CMK (cell line): ENCODE data around the gene INPP5F.
A peak's percentile ranks its signal among the peaks of the same experiment; 100 is the strongest.

ENCODE experiments used
- DNase-seq: peaks from one replicate; pipeline ENCODE4 v3.0.0-alpha.2; 2010; ENCODE audit warnings: low read depth

The INPP5F gene, protein sequence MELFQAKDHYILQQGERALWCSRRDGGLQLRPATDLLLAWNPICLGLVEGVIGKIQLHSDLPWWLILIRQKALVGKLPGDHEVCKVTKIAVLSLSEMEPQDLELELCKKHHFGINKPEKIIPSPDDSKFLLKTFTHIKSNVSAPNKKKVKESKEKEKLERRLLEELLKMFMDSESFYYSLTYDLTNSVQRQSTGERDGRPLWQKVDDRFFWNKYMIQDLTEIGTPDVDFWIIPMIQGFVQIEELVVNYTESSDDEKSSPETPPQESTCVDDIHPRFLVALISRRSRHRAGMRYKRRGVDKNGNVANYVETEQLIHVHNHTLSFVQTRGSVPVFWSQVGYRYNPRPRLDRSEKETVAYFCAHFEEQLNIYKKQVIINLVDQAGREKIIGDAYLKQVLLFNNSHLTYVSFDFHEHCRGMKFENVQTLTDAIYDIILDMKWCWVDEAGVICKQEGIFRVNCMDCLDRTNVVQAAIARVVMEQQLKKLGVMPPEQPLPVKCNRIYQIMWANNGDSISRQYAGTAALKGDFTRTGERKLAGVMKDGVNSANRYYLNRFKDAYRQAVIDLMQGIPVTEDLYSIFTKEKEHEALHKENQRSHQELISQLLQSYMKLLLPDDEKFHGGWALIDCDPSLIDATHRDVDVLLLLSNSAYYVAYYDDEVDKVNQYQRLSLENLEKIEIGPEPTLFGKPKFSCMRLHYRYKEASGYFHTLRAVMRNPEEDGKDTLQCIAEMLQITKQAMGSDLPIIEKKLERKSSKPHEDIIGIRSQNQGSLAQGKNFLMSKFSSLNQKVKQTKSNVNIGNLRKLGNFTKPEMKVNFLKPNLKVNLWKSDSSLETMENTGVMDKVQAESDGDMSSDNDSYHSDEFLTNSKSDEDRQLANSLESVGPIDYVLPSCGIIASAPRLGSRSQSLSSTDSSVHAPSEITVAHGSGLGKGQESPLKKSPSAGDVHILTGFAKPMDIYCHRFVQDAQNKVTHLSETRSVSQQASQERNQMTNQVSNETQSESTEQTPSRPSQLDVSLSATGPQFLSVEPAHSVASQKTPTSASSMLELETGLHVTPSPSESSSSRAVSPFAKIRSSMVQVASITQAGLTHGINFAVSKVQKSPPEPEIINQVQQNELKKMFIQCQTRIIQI

DNA sequence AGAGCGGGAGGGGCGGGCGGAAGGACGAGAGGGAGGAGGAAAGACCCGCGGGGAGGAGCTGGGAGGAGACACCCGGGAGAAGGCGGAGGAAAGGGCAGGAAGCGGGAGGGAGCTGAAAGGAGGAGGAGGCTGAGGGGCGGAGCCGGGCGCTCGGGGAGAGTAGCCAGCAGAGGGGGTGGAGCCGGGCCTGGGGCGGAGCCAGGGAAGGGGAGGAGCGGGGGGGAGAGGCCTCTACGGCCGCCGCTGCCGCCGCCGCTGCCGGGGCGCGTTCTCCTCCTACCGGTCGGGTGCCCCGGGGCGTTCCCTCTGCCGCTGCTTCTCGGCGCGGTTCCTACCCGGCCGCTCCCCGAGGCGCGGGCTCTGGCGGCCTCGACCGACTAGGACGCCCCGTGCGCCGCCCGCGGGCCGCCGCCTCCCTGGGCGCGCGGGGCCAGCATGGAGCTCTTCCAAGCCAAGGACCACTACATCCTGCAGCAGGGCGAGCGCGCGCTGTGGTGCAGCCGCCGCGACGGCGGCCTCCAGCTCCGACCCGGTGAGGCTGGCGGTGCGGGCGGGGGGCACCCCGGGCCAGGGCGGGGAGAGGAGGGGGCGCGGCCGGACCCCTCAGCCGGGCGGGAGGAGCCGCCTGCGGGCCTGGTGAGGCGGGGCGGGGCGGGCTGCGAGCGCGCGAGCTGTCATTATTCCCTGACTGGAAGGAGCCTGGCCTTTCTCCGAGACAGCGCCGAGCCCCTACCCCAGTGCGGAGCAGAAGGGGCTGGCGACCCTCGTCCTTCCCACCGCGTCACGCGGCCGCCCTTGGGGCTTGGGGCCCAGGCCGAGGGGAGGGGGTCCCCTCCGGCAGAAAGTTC is at the start of gene INPP5F:
Gene INPP5F, plus strand, starts transcription at position 223 of the 848 bp plus-strand sequence. Its CDS starts 213 bp downstream, at position 436.
- DNase-seq: peak; percentile 88

DNA sequence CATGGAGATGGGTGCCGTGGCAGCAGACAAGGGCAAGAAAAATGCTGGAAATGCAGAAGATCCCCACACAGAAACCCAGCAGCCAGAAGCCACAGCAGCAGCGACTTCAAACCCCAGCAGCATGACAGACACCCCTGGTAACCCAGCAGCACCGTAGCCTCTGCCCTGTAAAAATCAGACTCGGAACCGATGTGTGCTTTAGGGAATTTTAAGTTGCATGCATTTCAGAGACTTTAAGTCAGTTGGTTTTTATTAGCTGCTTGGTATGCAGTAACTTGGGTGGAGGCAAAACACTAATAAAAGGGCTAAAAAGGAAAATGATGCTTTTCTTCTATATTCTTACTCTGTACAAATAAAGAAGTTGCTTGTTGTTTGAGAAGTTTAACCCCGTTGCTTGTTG is 48.7 kb upstream of the INPP5F start:
- no peak for DNase-seq

DNA sequence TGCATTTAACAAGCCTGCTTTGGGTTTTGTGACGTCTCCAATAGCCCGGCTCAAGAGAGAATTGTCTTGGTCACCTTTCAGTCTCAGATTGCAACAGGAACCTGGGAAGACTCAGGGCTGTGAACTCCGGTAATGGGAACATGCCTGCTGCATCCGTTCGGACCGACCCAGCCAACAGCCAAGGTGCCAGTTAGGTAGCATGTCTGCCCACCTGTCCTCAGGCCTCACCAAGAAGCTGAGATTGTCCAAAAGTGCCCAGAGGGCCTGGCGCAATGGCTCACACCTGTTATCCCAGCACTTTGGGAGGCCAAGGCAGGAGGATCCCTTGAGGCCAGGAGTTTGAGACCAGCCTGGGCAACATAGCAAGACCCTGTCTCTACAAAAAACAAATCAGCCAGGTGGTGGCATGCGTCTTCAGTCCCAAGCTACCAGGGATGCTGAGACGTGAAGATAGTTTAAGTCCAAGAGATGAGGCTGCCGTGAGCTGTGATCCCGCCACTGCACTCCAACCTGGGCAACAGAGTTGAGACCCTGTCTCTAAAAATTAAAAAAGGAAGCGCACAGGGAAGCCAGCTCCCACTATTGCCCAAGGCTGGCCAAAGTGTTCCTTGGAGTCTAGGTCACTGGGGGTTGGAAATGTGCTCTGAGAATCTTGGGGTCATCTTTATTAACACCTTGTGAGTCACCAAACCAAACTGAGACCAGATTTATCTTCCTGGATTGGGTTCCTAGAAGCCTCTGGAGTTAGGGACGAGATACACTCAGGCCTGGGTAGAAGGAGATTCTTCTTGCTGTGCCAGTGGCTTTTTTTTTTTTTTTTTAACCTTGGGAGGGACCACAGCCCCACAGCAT is 47.7 kb upstream of the INPP5F start:
- no peak for DNase-seq

DNA sequence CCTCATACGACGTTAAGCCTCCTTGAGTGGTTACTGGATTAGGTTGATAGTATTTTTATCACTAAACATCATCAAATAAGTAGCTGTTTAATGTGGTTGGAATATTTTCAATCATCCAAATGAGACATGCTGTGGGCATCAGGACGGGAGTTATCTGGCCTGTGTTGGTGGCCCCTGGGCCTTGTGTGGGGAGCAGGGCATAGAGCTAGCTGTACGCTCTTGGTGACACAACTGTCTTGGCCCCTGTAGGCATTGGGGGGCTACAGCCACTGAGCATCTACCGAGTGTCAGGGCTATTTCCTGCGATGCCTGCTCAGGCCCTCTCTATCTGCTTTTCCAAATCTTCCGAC is 46.4 kb upstream of the INPP5F start:
- no peak for DNase-seq

DNA sequence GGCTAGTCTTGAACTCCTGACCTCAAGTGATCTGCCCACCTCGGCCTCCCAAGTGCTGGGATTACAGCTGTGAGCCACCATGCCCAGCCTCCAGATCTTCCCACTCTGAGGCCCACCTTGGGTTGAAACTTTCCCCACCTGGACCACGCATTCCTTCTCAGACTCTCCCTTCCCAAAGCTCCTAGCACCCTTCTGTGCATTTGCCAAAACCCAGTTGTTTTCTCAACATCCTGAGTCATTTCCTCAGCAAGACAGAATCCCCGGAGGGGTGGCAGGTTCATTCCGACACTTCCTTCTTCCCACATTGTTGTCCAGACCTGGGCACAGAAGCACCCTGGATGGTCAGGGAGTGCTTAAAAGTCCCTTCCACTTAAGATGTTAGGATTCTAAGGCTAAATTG is 45.8 kb upstream of the INPP5F start:
- DNase-seq: no peak

DNA sequence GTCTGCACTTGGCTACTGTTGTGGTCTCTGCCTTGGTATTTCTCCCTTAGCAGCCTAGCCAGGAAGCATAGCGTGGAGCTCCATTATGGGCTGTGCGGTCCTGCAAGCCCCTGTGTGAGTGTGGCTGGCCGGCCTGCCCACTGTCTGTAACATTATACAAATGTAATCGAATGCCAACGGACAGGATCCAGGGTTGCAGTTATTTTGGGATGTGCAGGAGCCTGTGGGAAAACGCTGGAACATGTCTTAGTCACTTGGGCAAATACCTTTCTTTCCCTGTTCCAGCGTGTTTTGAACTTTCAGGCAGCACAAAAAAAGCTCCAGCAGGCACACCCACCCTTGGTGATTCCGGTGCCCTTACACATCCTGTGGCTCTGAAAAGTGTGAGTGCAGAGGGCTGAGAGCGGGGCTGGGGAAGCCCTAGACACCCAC is 45.2 kb upstream of the INPP5F start:
- no peak for DNase-seq

DNA sequence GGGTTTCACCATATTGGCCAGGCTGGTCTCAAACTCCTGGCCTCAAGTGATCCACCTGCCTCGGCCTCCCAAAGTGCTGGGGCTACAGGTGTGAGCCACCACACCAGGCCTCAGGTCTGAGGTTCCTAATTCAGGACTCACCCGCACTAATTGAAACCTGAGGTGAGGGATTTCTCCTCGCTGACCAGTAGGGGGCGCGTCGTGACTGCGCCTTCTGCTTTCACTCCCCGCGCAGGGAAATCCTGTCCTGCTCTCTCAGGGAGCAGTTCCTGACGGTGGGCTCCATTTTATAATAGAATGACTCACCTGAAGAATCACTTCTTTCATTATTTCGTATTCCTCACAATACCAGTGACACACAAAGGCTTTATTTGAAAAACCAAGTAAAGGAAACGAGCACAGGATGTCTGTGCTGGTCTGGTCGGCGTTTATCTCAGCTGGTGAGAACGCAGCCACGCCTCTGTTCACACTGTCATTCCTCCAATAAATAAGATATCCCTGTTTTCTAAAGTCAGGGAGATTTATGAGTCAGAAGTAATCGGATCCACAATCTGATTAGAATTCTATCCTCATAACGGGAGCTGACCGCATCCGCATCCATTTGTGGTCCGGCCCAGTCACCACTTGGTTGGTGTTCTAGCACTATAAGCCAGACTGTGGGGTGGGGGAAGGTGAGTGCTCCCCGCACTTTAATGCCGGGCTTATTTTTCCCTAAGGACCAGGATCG is 39.2 kb upstream of the INPP5F start:
- DNase-seq: peak; percentile 11

DNA sequence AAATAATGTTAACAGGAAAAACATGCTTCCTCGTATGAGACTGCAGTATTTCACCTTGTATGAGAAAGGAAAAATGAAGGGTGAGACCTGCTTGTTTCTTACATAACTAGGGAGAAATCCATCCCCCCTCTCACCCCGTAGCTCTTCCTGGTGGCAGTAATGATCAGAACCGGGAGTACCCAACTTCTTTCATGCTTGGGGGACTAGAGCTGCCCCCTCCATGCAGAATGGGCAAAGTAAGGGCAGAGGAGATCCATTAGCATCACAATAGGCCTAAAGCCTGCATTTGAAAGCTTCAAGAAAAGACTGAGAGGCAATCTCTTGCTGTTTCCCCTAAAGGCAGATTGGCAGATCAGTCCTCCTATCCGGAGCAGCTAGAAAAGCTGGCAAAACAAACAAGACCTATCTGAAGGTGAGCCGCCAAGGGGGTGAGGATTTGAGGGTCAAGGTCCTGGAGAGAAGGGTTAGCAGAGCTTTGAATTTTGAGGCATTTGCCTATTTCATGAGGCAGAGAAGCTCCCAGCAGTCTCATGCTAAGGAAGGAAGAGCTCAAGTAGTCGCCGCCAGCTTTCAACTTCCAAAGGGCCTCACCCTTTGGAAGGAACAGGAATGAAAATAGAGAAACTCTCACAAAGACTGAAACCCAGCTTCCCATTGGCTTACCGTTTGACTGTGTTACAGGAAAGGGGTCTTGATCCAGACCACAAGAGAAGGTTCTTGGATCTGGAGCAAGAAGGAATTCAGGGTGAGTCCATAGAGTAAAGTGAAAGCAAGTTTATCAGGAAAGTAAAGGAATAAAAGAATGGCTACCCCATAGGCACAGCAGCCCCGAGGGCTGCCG is 38.4 kb upstream of the INPP5F start:
- DNase-seq: no peak

DNA sequence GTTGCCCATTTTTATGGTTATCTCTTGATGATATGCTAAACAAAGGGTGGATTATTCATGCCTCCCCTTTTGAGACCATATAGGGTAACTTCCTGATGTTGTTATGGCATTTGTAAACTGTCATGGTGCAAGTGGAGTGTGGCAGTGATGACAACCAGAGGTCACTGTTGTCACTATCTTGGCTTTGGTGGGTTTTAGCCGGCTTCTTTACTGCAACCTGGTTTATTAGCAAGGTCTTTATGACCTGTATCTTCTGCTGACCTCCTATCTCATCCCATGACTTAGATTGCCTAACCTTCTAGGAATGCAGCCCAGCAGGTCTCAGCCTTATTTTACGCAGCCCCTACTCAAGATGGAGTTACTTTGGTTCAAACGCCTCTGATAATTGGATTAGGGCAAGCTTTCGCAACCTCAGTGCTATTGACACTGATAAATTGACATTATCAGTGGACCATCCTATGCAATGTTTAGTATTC is 37.8 kb upstream of the INPP5F start:
- DNase-seq: no peak

DNA sequence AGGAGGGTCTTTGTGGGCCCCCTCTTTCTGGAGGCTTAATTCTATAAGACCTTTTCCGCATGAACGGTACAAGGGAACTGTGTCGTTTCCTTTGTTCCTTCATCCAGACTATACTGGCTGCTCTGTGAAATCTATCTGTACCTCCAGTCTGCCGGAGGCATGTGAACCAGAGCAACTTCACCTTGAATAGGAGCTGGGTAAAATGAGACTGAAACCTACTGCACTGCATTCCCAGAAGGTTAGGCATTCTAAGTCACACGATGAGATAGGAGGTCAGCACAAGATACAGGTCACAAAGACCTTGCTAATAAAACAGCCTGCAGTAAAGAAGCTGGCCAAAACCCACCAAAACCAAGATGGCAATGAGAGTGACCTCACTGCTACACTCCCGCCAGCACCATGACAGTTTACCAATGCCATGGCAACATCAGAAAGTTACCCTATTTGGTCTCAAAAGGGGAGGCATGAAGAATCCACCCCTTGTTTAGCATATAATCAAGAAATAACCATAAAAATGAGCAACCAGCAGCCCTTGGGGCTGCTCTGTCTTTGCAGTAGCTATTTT is 36.8 kb upstream of the INPP5F start:
- no peak for DNase-seq

DNA sequence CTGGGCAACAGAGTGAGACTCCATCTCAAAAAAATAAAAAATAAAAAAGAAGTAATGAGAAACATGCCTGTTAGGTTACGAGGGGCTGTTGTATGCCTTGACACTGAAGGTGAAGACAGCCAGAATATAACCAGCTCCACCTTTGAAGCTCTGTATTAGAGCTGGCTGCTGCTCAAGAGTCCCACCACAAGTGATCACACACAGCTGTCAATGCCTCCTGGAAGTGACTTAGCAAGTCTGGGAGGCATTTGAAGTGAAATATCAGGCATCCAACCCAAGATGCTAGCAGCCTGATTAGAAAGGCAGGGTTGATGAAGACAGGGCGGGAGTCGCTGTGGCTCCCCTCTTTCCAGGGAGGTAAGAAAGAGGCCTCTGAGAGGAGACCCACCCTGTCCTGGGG is 34.1 kb upstream of the INPP5F start:
- no peak for DNase-seq

DNA sequence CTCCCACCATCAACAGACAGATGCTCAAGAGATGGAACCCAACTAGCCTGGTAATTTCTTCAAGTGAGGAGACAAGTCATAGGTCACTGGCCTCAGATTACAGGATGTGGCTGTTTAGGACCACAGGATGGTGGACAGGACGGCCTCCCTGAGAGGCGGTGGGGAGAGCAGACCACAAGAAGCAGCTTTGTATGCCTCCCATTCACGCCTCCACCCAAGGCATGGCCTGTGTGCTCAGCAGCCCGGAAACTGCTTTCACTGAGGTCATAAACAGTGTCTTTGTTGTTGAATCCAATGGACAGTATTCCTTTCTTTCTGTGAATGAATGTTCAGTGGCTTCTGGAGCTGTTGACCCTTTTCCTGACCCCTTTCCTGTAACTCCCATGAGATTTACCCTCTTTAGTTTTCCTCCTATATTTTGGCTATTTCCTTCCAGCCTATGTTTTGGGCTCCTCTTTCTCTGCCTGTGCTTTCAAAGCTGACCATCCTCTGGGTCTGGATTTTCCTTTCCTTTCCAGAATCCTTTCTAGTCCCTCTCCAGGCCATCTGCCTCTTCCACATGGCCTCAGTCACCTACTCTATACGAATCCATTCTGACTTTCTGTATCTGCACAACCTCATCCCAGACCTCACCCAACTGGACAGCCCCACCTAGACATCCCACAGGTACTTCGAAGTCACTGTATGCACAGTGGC is 32.4 kb upstream of the INPP5F start:
- no peak for DNase-seq

DNA sequence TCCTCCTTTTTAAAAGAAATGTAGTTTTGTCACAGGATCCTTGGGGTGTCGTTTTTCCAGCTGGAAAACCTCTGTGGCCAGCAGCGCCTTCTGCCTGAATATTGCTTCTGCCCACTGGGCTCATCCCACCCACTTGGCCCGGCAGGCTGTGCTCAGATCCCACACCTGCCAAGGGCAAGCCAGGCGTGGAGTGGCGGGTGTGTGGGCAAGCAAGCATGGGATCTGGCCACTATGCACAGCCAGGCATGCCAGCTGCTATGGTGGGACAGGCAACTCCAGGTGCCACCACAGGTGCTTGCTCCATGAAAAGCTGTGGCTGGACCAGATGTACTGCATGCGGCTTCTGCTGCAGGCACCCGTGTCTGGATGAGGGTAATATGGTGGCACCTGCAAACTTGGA is 31.2 kb upstream of the INPP5F start:
- DNase-seq: no peak

DNA sequence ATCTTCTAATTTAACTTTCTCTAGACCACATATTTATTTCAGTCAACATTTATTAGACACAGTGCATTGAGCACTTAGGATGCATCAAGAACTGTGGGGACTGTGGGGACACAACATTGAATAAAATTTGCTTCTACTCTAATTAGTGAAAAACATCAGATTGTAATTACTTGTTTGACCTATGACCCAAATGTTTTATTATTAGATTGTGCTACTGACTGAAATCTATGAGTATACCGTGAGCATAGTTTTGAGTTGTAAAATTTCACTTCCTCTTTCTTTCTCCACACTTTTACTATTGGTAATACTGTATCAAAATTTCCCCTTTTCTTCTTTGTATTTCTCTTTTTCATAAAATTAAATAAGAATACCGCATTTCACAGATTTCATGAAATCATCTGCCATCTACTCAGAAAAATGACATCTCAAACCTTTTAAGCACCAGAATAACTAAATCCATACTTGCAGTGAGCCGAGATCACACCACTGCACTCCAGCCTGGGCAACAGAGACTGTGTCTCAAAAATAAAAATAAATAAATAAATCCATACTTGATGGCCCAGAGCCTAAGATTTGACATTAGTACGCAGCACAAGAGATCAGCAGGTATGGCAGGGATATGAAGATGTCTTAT is 25.4 kb upstream of the INPP5F start:
- no peak for DNase-seq

DNA sequence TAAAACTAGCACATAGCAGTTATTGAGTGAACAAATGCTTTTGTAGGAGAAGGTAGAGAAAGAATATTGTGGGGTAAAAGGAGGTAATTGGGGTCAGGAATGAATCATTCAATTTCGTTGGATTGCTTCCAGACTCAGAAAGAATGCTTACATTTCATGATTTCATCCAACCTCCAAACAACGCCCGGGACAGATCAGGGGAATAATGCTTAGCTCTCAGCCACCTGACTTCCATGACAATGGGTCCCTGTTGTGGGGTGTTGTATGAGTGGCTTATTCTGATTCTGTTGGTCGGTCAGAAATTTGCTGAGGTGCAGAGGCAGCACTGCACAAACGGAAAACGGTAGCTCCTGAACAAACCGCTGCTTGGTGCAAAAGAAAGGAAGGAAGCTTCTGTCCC is 24.0 kb upstream of the INPP5F start:
- no peak for DNase-seq

DNA sequence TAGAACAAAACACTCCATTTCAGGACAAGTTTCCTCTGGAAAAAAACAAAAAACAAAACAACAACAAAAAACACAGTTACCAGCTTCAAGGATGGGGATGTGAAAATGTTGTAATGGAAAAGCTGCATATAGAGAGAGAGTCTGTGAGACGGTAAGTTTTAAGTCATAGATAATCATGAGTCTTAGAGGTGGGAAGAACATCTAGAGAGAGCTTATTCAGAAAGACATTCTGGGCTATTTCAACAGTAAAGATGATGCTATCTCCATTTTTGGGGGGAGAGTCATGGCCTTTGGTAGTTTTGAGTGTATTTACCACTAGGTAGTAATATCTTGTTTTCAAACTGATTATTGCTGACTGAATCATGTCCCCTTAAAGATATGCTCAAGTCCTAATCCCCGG is 23.3 kb upstream of the INPP5F start:
- DNase-seq: no peak

DNA sequence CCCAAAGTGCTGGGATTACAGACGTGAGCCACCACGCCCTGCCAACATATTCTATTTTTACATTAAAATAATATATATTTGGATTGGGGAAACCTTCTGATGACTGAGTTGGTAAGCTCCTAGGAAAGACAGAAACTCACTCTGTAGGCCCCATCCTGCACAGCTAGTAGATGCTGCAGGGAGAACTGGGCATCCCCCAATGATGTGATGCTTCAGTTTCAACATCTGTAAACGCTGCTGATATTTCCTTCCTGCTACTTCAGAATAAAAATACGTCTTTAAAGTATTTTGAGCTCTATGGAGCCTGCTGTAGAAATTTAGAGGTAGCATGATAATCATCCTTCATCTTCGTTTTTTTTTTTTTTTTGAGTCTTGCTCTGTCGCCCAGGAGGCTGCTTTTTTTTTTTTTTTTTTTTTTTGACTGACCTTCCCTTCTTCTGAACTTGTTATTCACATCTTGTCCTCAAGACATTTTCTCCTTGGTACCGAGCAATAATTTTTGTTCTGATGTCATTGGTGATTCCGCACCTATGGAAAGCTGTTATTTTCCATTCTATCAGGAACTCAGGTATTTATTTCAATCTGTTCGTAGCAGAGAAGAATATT is 21.8 kb upstream of the INPP5F start:
- no peak for DNase-seq
